OCI-M1 (cell line): ENCODE data around the gene PPL.
"Not testable (repeated sequence)": the region's sequence is repeated elsewhere in the genome, so short reads cannot be mapped to it uniquely, and the experiment has no call there.

Experiments used
- DNase-seq: peaks from one replicate; lab custom pipeline; 2025; lab: John Stamatoyannopoulos, UW

The PPL gene

GRCh38 chr16:4934591-4934990 is 2.4 kb downstream of the PPL start:
- DNase-seq = no peak

DNA sequence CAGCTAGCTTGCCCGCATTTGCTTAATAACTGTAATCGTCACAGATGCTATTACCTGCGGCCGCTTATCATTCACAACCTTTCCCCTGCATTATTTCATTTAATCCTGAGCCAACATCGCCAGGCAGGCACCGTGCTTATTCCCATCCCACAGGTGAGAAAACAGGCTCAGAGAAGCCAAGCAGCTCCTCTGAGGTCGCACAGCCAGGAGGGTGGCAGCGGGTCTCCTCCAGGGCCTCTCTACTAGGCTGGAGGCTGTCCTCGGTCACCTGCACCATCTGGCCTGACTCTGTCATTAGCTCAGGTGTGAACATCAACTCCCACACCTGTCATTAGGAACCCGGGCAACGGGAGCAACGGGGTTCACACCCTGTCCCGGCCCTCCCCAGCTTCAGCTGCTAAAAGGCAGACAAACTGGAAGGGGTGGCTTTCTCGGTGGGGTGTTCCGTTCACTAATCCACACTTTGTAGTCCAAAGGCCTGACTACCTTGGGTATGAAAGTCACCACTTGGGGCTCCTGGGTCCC is 3.0 kb downstream of the PPL start:
- no peak for DNase-seq

- DNase-seq = no peak
Observed at GRCh38 chr16:4933433-4933832, 3.5 kb downstream of the PPL start.

- DNase-seq = no peak
Observed at GRCh38 chr16:4931381-4931780, 5.6 kb downstream of the PPL start.

DNA sequence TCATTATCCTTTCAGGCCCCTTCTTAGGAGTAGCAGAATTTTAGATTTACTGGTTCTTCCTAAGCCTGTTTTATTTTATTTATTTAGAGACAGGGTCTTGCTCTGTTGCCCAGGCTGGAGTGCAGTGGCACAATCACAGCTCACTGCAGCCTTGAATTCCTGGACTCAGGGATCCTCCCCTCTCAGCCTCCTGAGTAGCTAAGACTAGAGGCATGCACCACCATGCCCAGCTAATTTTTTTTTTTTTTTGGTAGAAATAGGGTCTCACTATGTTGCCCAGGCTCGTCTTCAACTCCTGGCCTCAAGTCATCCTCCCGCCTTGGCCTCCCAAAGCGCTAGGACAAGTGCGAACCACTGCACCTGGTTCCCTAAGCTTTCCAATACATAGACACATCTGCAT is 7.3 kb downstream of the PPL start:
- DNase-seq = not testable (repeated sequence)

DNA sequence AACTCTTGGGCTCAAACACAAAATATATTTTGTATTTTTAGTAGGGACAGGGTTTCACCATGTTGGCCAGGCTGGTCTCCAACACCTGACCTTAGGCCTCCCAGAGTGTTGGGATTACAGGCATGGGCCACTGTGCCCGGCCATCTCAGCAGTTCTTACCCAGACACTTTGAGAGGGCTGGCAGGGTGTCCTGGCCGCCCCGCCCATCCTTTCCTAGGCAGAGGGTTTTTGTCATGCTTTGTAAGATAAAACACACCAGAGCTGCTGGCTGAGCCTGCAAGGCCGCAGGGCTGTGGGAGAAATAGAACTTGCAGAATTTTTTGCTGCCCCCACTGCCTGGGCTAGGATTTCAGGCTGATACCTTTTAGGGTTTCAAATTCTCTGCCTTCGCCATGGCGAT is 8.7 kb downstream of the PPL start:
- no peak for DNase-seq

DNA sequence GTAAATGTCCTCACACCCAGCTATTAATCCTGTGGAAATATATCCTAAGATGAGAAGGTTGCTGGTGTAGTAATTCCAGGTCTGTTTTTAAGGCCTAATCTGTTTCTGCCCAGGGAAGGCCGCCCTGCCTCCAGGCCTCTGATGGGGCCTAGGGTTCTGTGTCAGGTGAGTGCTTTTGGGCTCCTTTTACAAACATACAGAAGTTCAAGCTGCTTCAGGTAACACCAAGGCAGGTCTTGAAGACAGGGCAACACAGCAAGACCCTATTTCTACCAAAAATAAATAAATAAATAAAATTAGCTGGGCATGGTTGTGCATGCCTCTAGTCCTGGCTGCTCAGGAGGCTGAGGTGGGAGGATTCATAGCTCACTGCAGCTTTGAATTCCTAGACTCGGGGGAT is 9.3 kb downstream of the PPL start:
- no peak for DNase-seq

GRCh38 chr16:4926928-4927327 is 10.0 kb downstream of the PPL start:
- DNase-seq = no peak

GRCh38 chr16:4925791-4926190 is 11.2 kb downstream of the PPL start:
- DNase-seq = no peak

GRCh38 chr16:4925293-4925607 is 11.7 kb downstream of the PPL start:
- DNase-seq = no peak

DNA sequence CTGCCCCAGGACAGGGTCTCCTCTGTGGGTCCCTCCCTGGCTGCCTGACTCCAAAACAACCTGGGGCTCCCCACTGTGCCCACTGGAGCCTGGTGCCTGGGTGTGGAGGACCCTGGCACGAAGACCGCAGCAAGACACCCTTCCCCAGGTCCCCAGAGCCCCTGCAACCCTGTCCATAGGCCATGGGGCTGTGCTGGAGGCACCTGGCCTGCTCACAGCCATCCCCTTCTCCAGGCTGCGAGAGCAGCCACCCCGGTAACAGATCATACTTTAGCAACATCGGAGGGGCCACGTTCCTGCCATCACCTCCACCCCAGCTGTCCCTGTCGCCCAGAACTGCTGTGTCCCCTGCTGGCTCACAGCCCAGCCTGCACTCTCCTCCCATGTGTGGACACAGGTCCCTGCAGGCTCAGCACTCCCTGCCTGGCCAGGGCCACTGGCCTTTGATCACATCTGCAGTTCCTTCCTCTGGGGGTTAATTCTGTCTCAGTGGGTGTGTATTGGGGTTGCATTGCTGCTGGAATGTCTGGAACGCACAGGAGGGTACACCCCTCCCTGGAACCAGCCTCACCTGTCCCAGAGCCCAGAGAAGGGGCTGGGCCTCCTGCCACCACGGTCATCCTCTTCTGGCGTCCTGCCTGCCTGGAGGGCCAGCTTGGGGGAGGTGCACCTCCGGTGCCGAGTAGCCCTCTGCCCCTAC is 12.2 kb downstream of the PPL start:
- DNase-seq = no peak

DNA sequence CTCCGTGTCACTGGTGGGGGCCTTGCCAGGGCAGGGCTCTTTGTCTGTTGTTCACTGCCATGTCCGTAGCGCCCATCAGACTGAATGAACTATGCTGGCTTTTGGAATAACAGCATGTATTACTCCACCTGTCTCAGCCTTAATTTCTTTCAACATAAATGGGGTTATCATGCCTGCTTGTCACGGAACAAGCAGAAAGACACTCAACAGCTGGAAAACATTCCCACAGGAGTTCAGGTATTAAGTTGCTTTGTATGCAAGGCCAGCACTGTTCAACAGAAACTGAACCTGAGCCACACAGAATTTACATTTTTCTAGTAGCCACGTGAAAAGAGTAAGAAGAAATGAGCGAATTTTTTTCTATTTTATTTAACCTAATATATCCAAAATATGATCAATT is 13.1 kb downstream of the PPL start:
- no peak for DNase-seq

DNA sequence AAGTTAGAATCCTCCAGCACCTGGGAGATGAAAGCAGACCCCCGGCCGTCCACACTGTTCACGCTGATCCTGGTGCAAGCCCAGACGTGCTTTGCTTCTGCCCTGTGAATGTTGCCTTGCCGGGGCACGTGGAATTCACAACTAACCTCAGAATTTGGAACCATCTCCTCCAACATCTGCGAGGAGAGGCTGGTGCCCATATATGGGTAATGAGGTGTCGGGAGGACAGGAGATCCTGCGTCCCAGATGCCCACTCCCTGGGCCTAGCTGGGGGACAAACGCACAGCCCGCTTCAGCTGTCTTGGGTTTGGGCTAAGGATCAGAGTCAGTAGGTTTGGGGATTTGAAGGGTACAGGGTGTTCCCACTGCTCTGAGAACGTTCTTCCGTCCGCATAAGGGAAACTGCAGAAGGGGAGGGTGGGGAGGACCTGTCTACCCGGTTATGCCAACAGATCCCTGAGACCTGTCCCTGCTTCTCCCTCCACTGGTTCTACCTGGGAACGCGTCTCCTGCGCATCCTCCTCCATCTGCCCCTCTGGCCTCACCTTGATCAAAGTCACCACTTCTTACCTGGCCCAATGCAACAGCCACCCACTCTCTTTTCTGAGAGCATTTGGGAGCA is 14.1 kb downstream of the PPL start:
- DNase-seq = no peak

DNA sequence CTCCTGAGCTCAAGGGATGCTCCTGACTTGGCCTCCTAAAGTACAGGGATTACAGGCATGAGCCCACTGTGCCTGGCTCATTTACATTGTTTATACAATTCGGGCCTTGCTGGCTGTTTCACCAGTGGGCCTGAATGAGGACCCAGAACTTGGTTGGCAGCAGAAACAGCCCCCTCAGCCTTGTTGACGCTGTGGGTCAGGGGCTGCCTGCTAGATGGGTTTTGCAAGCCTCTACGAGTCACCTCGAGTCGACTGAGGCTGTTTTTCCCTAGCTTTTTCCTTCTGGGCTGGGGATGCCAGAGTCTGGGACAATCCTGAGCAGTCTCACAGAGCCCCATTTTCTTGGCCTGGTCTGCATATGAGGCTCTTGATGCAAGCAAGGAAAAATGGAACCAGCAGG is 16.1 kb downstream of the PPL start:
- DNase-seq = no peak

DNA sequence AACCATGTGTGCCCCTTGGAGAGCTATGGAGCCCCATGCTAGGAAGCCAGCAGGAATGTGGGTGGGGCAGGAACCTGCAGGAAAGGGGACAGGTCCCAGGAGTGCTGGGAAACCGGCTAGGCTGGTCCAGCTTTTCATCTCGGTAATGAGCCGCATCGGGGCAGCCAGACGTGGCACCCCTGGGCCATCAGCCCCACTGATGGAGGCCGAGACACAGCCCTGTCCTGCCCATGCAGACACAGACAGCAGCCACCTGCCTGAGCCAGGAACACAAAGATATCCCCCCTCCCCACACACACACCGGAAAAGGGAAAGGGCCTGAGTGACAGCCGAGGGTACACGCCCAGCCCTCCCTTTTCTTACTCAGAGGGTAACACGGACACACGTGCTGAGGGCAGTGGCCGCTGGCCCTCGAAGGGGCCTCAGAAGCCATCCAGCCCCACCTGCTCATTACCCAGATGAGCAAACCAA is 18.1 kb downstream of the PPL start:
- DNase-seq = no peak

- DNase-seq = no peak
Observed at GRCh38 chr16:4917117-4917516, 19.8 kb downstream of the PPL start.

DNA sequence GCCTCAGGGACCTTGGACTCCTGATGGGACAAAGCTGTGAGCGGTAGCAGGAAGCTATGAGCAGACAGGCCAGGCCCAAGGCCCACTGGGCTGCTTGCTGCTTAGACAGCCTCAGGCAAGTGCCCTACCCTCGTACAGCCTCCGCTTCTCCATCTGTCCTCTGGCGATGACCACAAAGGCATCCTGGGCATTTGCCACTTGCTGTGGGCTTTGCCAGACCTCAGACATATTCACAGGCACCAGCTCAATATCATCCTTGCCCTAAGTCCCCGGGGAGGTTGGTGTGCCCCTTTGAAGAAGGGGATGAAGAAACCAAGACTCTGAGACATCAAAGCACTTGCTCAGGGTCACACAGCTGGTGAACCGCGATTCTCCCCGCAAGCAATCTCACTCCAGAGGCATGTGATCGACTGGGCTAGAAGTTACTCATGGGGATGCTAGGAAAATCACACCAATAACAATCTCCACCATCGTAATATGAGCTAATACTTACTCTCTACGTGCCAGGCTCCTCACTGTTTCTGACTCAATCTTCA is 21.7 kb downstream of the PPL start:
- no peak for DNase-seq

DNA sequence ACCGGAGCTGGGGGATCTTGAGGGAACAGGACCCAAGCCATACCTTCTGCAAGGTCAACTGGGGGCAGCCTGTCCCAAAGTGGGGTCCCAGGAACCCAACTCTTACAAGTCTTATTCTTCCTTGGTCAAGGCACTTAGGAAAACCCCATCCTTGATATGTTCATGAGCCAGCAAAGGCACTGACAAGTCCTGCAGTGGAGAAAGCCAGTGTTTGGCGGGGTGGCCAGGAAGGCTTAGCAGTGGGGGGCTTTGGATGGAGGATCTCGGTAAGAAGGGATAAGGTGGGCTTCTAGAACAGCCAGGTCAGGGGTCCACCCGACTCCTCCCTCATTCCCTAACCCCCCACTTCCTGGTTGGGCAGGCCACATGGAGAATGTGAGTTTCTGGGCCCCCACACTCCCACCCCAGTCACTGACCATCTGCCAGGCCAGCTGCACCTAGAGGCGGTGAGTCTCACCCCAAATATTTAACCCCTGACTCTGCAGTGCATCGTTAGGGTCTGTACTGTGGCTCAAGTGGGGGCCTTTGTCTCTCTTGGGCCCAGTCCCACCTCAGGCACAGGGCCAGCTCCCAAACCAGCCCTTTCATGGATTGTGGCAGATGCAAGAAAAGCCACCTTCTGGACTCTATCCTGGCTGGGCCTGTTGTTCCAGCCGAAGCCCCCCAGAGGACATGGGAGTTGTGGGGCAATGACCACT is 22.3 kb downstream of the PPL start:
- DNase-seq = no peak

DNA sequence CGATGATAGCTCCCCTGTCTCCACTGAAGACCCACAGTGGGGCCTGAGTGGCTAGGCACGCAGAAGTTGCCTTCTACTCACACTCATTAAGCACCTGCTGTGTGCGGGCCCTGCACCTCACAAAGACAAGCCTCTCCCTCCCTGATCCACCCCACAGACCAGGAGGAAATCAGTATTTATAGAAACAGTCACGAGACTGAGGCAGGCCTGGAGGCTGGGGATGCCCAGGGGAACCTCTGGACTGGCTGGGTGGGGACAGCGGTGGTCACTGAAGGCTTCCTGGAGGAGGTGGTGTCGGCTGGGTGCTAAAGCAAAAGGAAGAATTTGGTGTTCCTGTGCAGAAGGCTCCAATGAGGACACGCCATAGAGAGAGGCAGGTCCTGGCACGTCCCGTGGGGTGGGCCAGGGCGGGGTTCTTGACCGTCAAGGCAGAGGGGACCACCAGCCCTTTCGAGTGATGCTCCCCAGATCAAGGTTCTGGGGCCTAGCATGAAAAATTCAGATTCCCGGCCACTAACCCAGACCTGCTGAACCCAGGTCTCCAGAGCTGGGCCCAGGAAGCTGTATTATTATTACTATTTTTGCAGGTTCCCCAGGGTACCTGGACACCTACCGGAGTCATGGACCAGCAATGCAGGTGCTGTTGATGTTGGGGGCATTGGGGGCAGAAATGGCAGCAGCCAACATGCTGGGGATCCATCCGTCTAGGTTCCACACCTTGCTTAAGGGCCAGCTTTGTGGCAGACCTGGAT is 23.0 kb downstream of the PPL start:
- DNase-seq = no peak

GRCh38 chr16:4913130-4913773 is 23.7 kb downstream of the PPL start:
- no peak for DNase-seq

GRCh38 chr16:4911970-4912386 is 25.0 kb downstream of the PPL start:
- no peak for DNase-seq

DNA sequence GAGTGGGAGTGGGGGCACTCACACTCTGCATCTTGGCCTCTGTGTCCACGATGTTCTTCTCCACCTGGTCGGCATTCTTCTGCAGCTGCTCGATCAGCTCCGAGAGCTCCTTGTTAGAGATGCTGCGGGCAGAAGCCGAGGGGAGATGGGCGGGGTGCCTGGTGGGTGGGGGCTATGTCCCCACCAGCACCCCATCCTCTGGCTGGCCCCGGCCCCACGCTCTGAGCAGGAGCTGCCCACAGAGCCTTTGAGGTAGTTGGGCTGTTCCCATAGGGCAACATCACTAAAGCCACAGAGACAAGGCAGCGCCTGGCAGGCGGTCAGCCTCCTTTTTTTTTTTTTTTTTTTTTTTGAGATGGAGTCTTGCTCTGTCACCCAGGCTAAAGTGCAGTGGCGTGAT is 26.1 kb downstream of the PPL start:
- DNase-seq = no peak
